ENCODE results near the gene TRIO. TPM values are rescaled to one million over a fixed set of nuclear protein-coding genes. Genes with fewer than 3 reads are reported as not detected.

Gene TRIO
- total RNA-seq, 4 donors from 2014 or later, result 67.4 to 103 (median 94.7) TPM

- Histone ChIP-seq H3K9me3 (no peaks in the 10 kb centered on the region), H3K4me1 (no peaks in the 10 kb centered on the region), H3K4me3 (replicated peaks in 1 of 3) (no peak overlapping the region), H3K36me3 (peaks cover 29 to 34% of the 10 kb centered on the region in 2 donors), H3K27ac (no peak overlapping the region), H3K27me3 (no peaks in the 10 kb centered on the region)
- intact Hi-C loops (cut with DNase I), result no loop called here
- DNase-seq, result no peak
- no peak for TF ChIP-seq POLR2A (IDR thresholded peaks at IDR 0.05)
- TF ChIP-seq, protein P1, sequence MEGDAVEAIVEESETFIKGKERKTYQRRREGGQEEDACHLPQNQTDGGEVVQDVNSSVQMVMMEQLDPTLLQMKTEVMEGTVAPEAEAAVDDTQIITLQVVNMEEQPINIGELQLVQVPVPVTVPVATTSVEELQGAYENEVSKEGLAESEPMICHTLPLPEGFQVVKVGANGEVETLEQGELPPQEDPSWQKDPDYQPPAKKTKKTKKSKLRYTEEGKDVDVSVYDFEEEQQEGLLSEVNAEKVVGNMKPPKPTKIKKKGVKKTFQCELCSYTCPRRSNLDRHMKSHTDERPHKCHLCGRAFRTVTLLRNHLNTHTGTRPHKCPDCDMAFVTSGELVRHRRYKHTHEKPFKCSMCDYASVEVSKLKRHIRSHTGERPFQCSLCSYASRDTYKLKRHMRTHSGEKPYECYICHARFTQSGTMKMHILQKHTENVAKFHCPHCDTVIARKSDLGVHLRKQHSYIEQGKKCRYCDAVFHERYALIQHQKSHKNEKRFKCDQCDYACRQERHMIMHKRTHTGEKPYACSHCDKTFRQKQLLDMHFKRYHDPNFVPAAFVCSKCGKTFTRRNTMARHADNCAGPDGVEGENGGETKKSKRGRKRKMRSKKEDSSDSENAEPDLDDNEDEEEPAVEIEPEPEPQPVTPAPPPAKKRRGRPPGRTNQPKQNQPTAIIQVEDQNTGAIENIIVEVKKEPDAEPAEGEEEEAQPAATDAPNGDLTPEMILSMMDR (IDR thresholded peaks at IDR 0.05), result no peak
- 85 to 88% methylated on average over 14 of the region's 14 CpGs for WGBS, 2 donors
These were observed 319.5 kb downstream of the TRIO start for GRCh38 chr5:14462681-14463080.

- 79 to 83% methylated on average over 3 of the region's 3 CpGs for WGBS, 2 donors
- Histone ChIP-seq H3K4me1 (no peaks in the 10 kb centered on the region), H3K27ac (no peak overlapping the region), H3K27me3 (no peaks in the 10 kb centered on the region), H3K9me3 (no peaks in the 10 kb centered on the region), H3K4me3 (replicated peaks in 1 of 3) (no peak overlapping the region), H3K36me3 (peaks cover 29 to 34% of the 10 kb centered on the region in 2 donors)
- DNase-seq, result no peak
- TF ChIP-seq, protein P1 (IDR thresholded peaks at IDR 0.05), result no peak
- no peak for TF ChIP-seq POLR2A (IDR thresholded peaks at IDR 0.05)
- intact Hi-C loops (cut with DNase I), result no loop called here
These were observed 320.5 kb downstream of the TRIO start for GRCh38 chr5:14463629-14464028.

- Histone ChIP-seq H3K4me1 (no peaks in the 10 kb centered on the region), H3K9me3 (no peaks in the 10 kb centered on the region), H3K27ac (no peak overlapping the region), H3K36me3 (peaks cover 29 to 34% of the 10 kb centered on the region in 2 donors), H3K27me3 (no peaks in the 10 kb centered on the region), H3K4me3 (replicated peaks in 1 of 3) (no peak overlapping the region)
- WGBS, 2 donors, result 82 to 83% methylated on average over 3 of the region's 3 CpGs
- no peak for TF ChIP-seq POLR2A (IDR thresholded peaks at IDR 0.05)
- TF ChIP-seq, protein P1 (IDR thresholded peaks at IDR 0.05), result no peak
- no peak for DNase-seq
- intact Hi-C loops (cut with DNase I), result no loop called here
These were observed 321.0 kb downstream of the TRIO start for GRCh38 chr5:14464096-14464495.

DNA sequence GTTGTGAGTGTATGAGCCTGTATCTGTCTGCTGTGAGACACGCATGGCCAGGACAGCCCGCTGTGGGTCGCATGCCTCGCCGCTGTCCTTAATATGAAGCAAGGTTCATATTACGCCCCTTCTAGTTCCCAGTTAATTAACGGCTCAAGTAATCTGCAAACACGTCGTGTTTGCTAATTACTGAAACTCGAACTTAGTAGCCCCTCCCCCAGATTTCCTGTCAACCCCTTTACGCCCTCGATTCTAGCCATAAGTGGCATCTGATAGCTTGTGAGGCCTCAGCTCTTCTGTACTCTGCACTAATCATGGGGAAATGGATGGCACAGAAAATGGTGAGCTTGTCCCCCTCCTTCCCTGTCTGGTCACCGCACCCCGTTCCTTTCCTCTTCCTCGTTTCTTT lies 321.5 kb downstream of the TRIO start:
- Histone ChIP-seq H3K36me3 (peaks cover 29 to 34% of the 10 kb centered on the region in 2 donors), H3K27me3 (no peaks in the 10 kb centered on the region), H3K27ac (no peak overlapping the region), H3K9me3 (no peaks in the 10 kb centered on the region), H3K4me3 (replicated peaks in 1 of 3) (no peak overlapping the region), H3K4me1 (no peaks in the 10 kb centered on the region)
- no peak for DNase-seq
- TF ChIP-seq, protein P1 (IDR thresholded peaks at IDR 0.05), result no peak
- TF ChIP-seq POLR2A (IDR thresholded peaks at IDR 0.05), result no peak
- WGBS, 2 donors, result 83 to 84% methylated on average over 15 of the region's 15 CpGs
- intact Hi-C loops (cut with DNase I), result no loop called here

DNA sequence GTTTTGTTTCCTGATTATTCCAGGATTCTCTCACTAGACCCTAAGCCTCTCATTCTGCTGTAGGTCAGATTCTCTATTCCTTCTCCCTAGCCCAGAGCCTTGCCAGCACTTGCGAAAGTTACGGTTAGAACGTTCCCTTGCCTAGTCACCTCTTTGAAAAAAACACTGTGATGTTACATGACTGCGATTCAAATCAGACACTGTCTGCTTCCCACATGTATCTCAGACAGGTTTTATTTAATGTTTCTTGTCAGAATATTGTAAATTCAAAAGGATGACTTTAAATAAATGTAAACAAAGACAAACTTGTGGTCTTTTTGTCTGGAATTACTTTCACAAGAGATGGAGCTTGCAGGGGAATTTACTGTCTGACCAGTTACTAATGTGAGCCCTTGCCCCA lies 322.0 kb downstream of the TRIO start:
- Histone ChIP-seq H3K27me3 (no peaks in the 10 kb centered on the region), H3K9me3 (no peaks in the 10 kb centered on the region), H3K36me3 (peaks cover 29 to 34% of the 10 kb centered on the region in 2 donors), H3K27ac (no peak overlapping the region), H3K4me3 (replicated peaks in 1 of 3) (no peak overlapping the region), H3K4me1 (no peaks in the 10 kb centered on the region)
- no peak for DNase-seq
- WGBS, 2 donors, result 75 to 93% methylated on average over 4 of the region's 4 CpGs
- TF ChIP-seq, protein P1 (IDR thresholded peaks at IDR 0.05), result no peak
- no peak for TF ChIP-seq POLR2A (IDR thresholded peaks at IDR 0.05)
- intact Hi-C loops (cut with DNase I), result no loop called here
